Nephron progenitor cell (in vitro differentiated cells): ENCODE results near the gene C2orf92.
"Not testable (repeated sequence)": the region's sequence is repeated elsewhere in the genome, so short reads cannot be mapped to it uniquely, and the experiment has no call there.

Experiments used
- DNase-seq: peaks from one replicate; pipeline ENCODE4 v3.0.0; 2021
- H3K27ac Mint-ChIP-seq: 2 replicates; pipeline ENCODE4 v1.8.0; 2021; ENCODE audit warnings: mild to moderate bottlenecking, moderate library complexity, mixed read lengths
- H3K27me3 Mint-ChIP-seq: 2 replicates; pipeline ENCODE4 v1.8.0; 2021; ENCODE audit warnings: mild to moderate bottlenecking, low read depth, mixed read lengths; ENCODE audit not compliant: poor library complexity
- H3K36me3 Mint-ChIP-seq: 2 replicates; pipeline ENCODE4 v1.8.0; 2021; ENCODE audit warnings: low read depth, mixed read lengths
- H3K4me1 Mint-ChIP-seq: 2 replicates; pipeline ENCODE4 v1.8.0; 2021; ENCODE audit warnings: mixed read lengths
- H3K4me3 Mint-ChIP-seq: 2 replicates; pipeline ENCODE4 v1.8.0; 2021; ENCODE audit warnings: mild to moderate bottlenecking, moderate library complexity, mixed read lengths
- H3K9me3 Mint-ChIP-seq: 2 replicates; pipeline ENCODE4 v1.8.0; 2021; ENCODE audit warnings: mild to moderate bottlenecking, moderate library complexity, mixed read lengths
- TF ChIP-seq, protein P1 (sequence below): fragments of 200-600 bp; sonication (generic); IDR thresholded peaks from 2 replicates; pipeline ENCODE4 v1.5.0; 2021; ENCODE audit warnings: antibody characterized with exemption

The C2orf92 gene

DNA sequence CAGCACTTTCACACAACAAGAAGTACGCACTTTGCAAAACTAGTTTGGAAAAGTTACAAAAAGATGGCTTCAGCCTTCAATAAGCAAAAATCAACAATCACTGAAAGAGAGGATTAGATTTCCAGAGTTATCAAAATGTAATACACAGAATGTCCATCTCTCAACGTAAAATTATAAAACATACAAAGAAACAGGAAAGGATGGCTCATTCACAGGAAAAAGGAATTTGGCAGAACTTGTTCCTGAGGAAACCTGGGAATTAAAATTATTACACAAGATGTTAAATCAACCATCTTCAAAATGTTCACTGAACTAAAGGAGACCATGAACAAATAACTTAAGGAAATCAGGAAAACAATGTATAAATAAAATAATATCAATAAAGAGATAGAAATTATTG lies 8.0 kb downstream of the C2orf92 start:
- H3K36me3 Mint-ChIP-seq, result peaks cover 17% of the 10 kb centered on the region
- peaks cover 9% of the 10 kb centered on the region for H3K27me3 Mint-ChIP-seq
- H3K9me3 Mint-ChIP-seq, result peaks cover 47% of the 10 kb centered on the region
- no peak overlapping the region for H3K4me3 Mint-ChIP-seq
- H3K4me1 Mint-ChIP-seq, result peaks cover 32% of the 10 kb centered on the region
- no peak for DNase-seq
- no peak overlapping the region for H3K27ac Mint-ChIP-seq
- TF ChIP-seq, protein P1, sequence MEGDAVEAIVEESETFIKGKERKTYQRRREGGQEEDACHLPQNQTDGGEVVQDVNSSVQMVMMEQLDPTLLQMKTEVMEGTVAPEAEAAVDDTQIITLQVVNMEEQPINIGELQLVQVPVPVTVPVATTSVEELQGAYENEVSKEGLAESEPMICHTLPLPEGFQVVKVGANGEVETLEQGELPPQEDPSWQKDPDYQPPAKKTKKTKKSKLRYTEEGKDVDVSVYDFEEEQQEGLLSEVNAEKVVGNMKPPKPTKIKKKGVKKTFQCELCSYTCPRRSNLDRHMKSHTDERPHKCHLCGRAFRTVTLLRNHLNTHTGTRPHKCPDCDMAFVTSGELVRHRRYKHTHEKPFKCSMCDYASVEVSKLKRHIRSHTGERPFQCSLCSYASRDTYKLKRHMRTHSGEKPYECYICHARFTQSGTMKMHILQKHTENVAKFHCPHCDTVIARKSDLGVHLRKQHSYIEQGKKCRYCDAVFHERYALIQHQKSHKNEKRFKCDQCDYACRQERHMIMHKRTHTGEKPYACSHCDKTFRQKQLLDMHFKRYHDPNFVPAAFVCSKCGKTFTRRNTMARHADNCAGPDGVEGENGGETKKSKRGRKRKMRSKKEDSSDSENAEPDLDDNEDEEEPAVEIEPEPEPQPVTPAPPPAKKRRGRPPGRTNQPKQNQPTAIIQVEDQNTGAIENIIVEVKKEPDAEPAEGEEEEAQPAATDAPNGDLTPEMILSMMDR, result no peak

DNA sequence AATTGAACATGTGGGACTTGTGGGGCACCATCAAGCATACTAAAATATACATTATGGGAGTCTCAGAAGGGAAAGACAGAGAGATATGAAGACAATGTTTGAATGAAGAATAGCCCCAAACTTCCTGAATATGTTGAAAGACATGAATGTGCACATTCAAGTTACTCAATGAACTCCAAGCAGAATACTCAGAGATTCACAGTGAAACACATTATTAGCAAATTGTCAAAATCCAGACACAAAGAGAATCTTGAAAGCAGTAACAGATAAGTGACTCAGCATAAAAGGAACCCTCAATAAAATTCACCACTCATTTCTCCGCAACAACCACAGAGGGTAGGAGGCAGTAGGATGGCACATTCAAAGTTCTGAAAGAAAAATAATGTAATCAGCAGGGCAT lies 8.8 kb downstream of the C2orf92 start:
- Mint-ChIP-seq H3K4me1 (peaks cover 24% of the 10 kb centered on the region), H3K9me3 (peaks cover 54% of the 10 kb centered on the region), H3K27me3 (peaks cover 9% of the 10 kb centered on the region), H3K36me3 (peaks cover 17% of the 10 kb centered on the region), H3K27ac (no peak overlapping the region), H3K4me3 (no peak overlapping the region)
- TF ChIP-seq, protein P1, result no peak
- no peak for DNase-seq

DNA sequence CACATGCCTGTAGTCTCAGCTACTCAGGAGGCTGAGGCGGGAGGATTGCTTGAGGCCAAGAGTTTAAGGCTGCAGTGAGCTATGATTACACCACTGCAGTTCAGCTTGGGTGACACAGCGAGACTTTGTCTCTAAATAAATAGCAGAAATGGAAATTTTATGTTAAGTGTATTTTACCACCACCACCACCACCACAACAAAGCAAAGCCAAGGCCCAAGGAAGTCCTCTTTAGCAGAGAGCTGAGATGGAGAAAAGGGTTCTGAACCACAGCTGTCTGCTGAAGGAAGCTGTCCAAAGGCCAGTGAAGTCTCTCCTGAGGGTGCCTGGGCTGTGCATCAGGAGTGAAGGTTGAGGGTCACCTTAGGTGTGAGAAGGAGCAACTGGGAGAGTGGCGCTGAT lies 17.7 kb downstream of the C2orf92 start:
- not testable (repeated sequence) for H3K36me3 Mint-ChIP-seq, DNase-seq, H3K27me3 Mint-ChIP-seq, H3K4me3 Mint-ChIP-seq, H3K27ac Mint-ChIP-seq
- Mint-ChIP-seq H3K9me3 (peaks cover 24% of the 10 kb centered on the region), H3K4me1 (peaks cover 19% of the 10 kb centered on the region)

DNA sequence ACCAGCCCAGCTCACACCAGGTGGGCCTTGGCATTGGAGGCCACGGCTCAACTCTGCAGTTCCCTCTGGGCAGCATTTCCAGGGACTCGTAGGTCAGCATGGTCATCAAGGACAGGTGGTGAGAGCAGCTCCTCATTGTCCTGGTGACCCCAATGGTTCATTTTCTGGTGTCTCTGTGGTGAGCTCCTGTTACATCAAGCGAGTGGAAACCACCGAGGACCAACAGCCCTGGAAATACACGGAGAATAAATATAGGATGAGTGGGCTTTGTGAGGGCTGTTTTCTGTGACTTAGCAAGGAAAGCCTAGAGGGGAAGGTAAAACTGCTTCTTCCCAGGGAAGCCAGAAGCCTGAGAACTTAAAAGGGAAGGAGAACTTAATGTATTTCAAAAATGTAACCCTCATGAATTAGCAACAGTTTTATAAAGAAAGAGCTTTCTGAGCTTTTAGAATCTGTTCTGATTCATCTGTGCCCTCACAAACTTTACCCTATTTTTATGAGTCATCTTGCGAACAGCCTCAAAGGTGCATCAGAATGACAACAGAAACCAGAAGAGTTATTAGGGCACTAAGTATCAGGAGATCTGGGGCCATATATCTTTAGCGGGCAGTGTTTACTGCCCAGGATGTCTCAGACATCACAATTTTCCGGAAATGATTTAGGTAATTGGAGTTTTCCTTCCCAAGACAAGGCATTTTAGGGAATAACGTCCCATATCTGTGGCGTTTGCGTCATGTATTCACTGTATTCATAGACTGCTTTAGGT lies 18.7 kb downstream of the C2orf92 start:
- DNase-seq, result no peak
- H3K27me3 Mint-ChIP-seq, result peaks cover 7% of the 10 kb centered on the region
- no peak overlapping the region for H3K27ac Mint-ChIP-seq
- peaks cover 14% of the 10 kb centered on the region for H3K9me3 Mint-ChIP-seq
- H3K4me1 Mint-ChIP-seq, result peaks cover 19% of the 10 kb centered on the region
- TF ChIP-seq, protein P1, result no peak
- H3K36me3 Mint-ChIP-seq, result no peaks in the 10 kb centered on the region
- H3K4me3 Mint-ChIP-seq, result no peak overlapping the region

DNA sequence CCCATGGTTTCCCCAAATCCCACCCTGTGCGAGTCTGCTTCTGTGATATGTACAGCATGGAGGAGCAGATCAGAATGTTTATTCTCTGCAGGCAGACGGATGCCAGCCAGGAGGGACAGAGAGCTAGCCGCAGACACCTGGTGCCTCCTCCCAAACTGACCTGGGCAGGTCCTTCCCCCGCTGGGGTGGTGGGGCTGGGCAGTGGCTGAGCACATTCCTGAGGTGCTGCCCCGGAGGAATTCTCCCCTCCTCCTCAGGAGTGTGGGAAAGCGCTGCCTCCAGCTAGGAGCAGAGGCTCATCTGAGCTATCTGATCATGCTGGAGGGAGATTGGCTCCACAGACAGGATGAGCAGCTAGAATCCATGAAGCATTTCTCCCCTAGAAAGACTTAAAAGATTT lies 21.7 kb downstream of the C2orf92 start:
- TF ChIP-seq, protein P1, result no peak
- peaks cover 5% of the 10 kb centered on the region for H3K9me3 Mint-ChIP-seq
- H3K36me3 Mint-ChIP-seq, result no peaks in the 10 kb centered on the region
- peaks cover 23% of the 10 kb centered on the region for H3K4me1 Mint-ChIP-seq
- H3K4me3 Mint-ChIP-seq, result no peak overlapping the region
- peak; percentile 29 for DNase-seq
- H3K27ac Mint-ChIP-seq, result peak overlapping the region; percentile 57
- H3K27me3 Mint-ChIP-seq, result peaks cover 3% of the 10 kb centered on the region

DNA sequence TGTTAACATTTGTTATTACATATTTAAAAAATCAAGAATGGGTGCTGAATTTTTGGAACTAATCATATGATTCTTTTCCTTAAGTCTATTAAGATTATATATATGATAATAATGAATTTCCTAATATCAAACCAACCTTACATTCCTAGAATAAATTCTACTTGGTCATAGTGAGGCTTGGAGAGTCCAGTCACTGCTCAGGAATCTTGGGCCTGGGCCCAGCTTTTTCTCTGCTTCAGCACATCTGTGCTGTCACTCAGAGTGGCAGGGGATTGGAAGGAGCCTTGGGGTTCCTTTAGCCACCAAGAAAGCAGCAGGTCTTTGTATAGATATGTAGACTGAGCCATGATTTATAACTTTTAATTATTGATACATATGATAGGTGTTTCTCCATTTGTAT lies 24.0 kb downstream of the C2orf92 start:
- peaks cover 4% of the 10 kb centered on the region for H3K9me3 Mint-ChIP-seq
- H3K4me1 Mint-ChIP-seq, result peaks cover 38% of the 10 kb centered on the region
- H3K27ac Mint-ChIP-seq, result no peak overlapping the region
- TF ChIP-seq, protein P1, result no peak
- peaks cover 3% of the 10 kb centered on the region for H3K27me3 Mint-ChIP-seq
- DNase-seq, result no peak
- H3K36me3 Mint-ChIP-seq, result no peaks in the 10 kb centered on the region
- no peak overlapping the region for H3K4me3 Mint-ChIP-seq
